Measurements from ENCODE around the gene SLC16A10. TPM values are rescaled to one million over a fixed set of nuclear protein-coding genes. Genes with fewer than 3 reads are reported as not detected.
"Not testable (repeated sequence)": the region's sequence is repeated elsewhere in the genome, so short reads cannot be mapped to it uniquely, and the experiment has no call there.

The SLC16A10 gene
- total and polyA plus RNA-seq, 2 donors from 2014 or later, result 3.7 to 5.9 TPM

- Histone ChIP-seq H3K27me3 (ENCODE audit: control insufficient read depth, insufficient read depth, low read length) (no peaks in the 10 kb centered on the region), H3K36me3 (ENCODE audit: control insufficient read depth in 2 of 3, insufficient read depth in 3 of 3, low read length in 3 of 3) (no peaks in the 10 kb centered on the region), H3K4me1 (ENCODE audit: control insufficient read depth in 2 of 3, insufficient read depth in 2 of 3, low read depth in 1 of 3, low read length in 3 of 3) (peaks cover 0 to 4% (median 0%) of the 10 kb centered on the region in 3 donors), H3K4me3 (ENCODE audit: low read length in 3 of 3) (no peak overlapping the region), H3K9me3 (ENCODE audit: control insufficient read depth in 2 of 3, insufficient read depth in 1 of 3, low read length in 3 of 3) (no peaks in the 10 kb centered on the region), H3K9ac (ENCODE audit: low read length in 3 of 3) (no peak overlapping the region), H3K27ac (ENCODE audit: low read depth in 2 of 2, low read length in 2 of 2) (no peak overlapping the region)
- no peak for FAIRE-seq
- TF ChIP-seq, protein P1, sequence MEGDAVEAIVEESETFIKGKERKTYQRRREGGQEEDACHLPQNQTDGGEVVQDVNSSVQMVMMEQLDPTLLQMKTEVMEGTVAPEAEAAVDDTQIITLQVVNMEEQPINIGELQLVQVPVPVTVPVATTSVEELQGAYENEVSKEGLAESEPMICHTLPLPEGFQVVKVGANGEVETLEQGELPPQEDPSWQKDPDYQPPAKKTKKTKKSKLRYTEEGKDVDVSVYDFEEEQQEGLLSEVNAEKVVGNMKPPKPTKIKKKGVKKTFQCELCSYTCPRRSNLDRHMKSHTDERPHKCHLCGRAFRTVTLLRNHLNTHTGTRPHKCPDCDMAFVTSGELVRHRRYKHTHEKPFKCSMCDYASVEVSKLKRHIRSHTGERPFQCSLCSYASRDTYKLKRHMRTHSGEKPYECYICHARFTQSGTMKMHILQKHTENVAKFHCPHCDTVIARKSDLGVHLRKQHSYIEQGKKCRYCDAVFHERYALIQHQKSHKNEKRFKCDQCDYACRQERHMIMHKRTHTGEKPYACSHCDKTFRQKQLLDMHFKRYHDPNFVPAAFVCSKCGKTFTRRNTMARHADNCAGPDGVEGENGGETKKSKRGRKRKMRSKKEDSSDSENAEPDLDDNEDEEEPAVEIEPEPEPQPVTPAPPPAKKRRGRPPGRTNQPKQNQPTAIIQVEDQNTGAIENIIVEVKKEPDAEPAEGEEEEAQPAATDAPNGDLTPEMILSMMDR (IDR thresholded peaks at IDR 0.05; ENCODE audit: borderline replicate concordance, extremely low read depth, insufficient read depth), result no peak
- intact Hi-C loops (cut with DNase I), result no loop called here
- no peak for DNase-seq
Measured at GRCh38 chr6:111091987-111092386, 4.7 kb downstream of the SLC16A10 start.

DNA sequence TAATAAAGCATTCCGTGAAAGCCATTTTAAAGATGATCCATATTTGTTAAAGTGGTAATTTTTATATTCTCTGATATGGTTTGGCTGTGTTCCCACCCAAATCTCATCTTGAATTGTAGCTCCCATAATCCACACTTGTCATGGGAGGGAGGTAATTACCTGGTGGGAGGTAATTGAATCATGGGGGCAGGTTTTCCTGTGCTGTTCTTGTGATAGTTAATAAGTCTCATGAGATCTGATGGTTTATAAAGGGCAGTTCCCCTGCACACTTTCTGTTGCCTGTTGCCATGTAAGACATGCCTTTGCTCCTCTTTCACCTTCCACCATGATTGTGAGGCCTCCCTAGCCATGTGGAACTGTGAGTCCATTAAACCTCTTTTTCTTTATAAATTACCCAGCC is 8.2 kb downstream of the SLC16A10 start:
- H3K9me3 ChIP-seq (ENCODE audit: control insufficient read depth in 2 of 3, insufficient read depth in 1 of 3, low read length in 3 of 3); DNase-seq; H3K27me3 ChIP-seq (ENCODE audit: control insufficient read depth, insufficient read depth, low read length); FAIRE-seq; H3K9ac ChIP-seq (ENCODE audit: low read length in 3 of 3); intact Hi-C loops (cut with DNase I); H3K27ac ChIP-seq (ENCODE audit: low read depth in 2 of 2, low read length in 2 of 2); H3K36me3 ChIP-seq (ENCODE audit: control insufficient read depth in 2 of 3, insufficient read depth in 3 of 3, low read length in 3 of 3); H3K4me3 ChIP-seq (ENCODE audit: low read length in 3 of 3); H3K4me1 ChIP-seq (ENCODE audit: control insufficient read depth in 2 of 3, insufficient read depth in 2 of 3, low read depth in 1 of 3, low read length in 3 of 3): not testable (repeated sequence)

- peaks cover 0 to 2% (median 0%) of the 10 kb centered on the region in 3 donors for H3K4me1 ChIP-seq (ENCODE audit: control insufficient read depth in 2 of 3, insufficient read depth in 2 of 3, low read depth in 1 of 3, low read length in 3 of 3)
- no peak overlapping the region for H3K9ac ChIP-seq (ENCODE audit: low read length in 3 of 3)
Measured at GRCh38 chr6:111096246-111096645, 8.9 kb downstream of the SLC16A10 start.

GRCh38 chr6:111098597-111098996 is 11.3 kb downstream of the SLC16A10 start:
- no peak for DNase-seq
- no peak overlapping the region for H3K4me3 ChIP-seq (ENCODE audit: low read length in 3 of 3)
- no peak for FAIRE-seq
- no peaks in the 10 kb centered on the region for H3K9me3 ChIP-seq (ENCODE audit: control insufficient read depth in 2 of 3, insufficient read depth in 1 of 3, low read length in 3 of 3)
- no peak overlapping the region for H3K27ac ChIP-seq (ENCODE audit: low read depth in 2 of 2, low read length in 2 of 2)
- TF ChIP-seq, protein P1 (IDR thresholded peaks at IDR 0.05; ENCODE audit: borderline replicate concordance, extremely low read depth, insufficient read depth), result no peak
- intact Hi-C loops (cut with DNase I), result no loop called here
- H3K27me3 ChIP-seq (ENCODE audit: control insufficient read depth, insufficient read depth, low read length), result no peaks in the 10 kb centered on the region
- no peaks in the 10 kb centered on the region for H3K36me3 ChIP-seq (ENCODE audit: control insufficient read depth in 2 of 3, insufficient read depth in 3 of 3, low read length in 3 of 3)
- H3K4me1 ChIP-seq (ENCODE audit: control insufficient read depth in 2 of 3, insufficient read depth in 2 of 3, low read depth in 1 of 3, low read length in 3 of 3), result peaks cover 0 to 2% (median 0%) of the 10 kb centered on the region in 3 donors
- H3K9ac ChIP-seq (ENCODE audit: low read length in 3 of 3), result no peak overlapping the region

More at GRCh38 chr6:111096246-111096645, 8.9 kb downstream of the SLC16A10 start:
- Histone ChIP-seq H3K9me3 (ENCODE audit: control insufficient read depth in 2 of 3, insufficient read depth in 1 of 3, low read length in 3 of 3) (no peaks in the 10 kb centered on the region), H3K27me3 (ENCODE audit: control insufficient read depth, insufficient read depth, low read length) (no peaks in the 10 kb centered on the region), H3K27ac (ENCODE audit: low read depth in 2 of 2, low read length in 2 of 2) (peak overlapping the region in 1 of 2 donors; percentile 20), H3K36me3 (ENCODE audit: control insufficient read depth in 2 of 3, insufficient read depth in 3 of 3, low read length in 3 of 3) (no peaks in the 10 kb centered on the region), H3K4me3 (ENCODE audit: low read length in 3 of 3) (no peak overlapping the region)
- intact Hi-C loops (cut with DNase I), result no loop called here
- TF ChIP-seq, protein P1 (IDR thresholded peaks at IDR 0.05; ENCODE audit: borderline replicate concordance, extremely low read depth, insufficient read depth), result no peak
- no peak for FAIRE-seq
- peak in 3 of 5 donors; percentile 21 to 88 (median 45) for DNase-seq
